ENCODE data around the gene SLC9A2. TPM values are rescaled to one million over a fixed set of nuclear protein-coding genes. Genes with fewer than 3 reads are reported as not detected.

The SLC9A2 gene
- total and polyA plus RNA-seq, 2 donors (not counting 1 experiment from before 2014, with no cell fraction given): not detected

DNA sequence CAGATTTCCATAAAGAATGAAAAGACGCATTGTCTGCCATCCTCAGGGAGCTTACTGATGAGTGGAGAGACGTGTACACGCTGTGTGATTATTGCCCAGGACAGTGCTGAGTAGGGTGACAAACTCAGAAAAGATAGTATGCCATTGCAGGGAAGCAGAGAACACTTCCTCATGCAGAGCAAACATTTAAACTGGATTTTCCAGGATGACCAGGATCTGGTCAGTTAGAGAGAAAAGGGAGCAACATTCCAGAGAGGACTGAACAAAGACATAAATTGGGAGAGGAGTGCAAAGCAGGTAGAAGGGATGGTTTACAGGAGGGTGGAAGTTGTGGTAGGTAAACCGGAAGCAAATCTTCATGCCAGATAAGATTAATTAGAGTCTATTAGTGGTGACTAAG lies 2.3 kb downstream of the SLC9A2 start:
- Mint-ChIP-seq H3K4me3 (no peak overlapping the region), H3K4me1 (peaks cover 9% of the 10 kb centered on the region), H3K27me3 (peaks cover 49% of the 10 kb centered on the region), H3K9me3 (ENCODE audit: insufficient read depth) (peaks cover 2% of the 10 kb centered on the region), H3K27ac (no peak overlapping the region)
- TF ChIP-seq, protein P1, sequence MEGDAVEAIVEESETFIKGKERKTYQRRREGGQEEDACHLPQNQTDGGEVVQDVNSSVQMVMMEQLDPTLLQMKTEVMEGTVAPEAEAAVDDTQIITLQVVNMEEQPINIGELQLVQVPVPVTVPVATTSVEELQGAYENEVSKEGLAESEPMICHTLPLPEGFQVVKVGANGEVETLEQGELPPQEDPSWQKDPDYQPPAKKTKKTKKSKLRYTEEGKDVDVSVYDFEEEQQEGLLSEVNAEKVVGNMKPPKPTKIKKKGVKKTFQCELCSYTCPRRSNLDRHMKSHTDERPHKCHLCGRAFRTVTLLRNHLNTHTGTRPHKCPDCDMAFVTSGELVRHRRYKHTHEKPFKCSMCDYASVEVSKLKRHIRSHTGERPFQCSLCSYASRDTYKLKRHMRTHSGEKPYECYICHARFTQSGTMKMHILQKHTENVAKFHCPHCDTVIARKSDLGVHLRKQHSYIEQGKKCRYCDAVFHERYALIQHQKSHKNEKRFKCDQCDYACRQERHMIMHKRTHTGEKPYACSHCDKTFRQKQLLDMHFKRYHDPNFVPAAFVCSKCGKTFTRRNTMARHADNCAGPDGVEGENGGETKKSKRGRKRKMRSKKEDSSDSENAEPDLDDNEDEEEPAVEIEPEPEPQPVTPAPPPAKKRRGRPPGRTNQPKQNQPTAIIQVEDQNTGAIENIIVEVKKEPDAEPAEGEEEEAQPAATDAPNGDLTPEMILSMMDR (IDR thresholded peaks at IDR 0.05): no peak
- TF ChIP-seq EZH2 (IDR thresholded peaks at IDR 0.05; ENCODE audit: borderline replicate concordance, insufficient read depth, low read depth, low read length, poor library complexity, severe bottlenecking): no peak
- ChIA-PET POLR2A (no interaction called here), CTCF (no interaction called here)
- WGBS (ENCODE audit: insufficient coverage): 39% methylated on average over 3 of the region's 4 CpGs
- H2AFZ ChIP-seq (ENCODE audit: insufficient read depth, low read depth, low read length, poor library complexity, severe bottlenecking): no peak overlapping the region
- no peak overlapping the region for H3K4me2 ChIP-seq (replicated peaks; ENCODE audit: low read depth, low read length, poor library complexity, severe bottlenecking)
- H4K20me1 ChIP-seq (ENCODE audit: control insufficient read depth, insufficient read depth, low read length, poor library complexity, severe bottlenecking): no peaks in the 10 kb centered on the region
- H3K27ac ChIP-seq (ENCODE audit: low read length in 2 of 2): no peak overlapping the region
- peaks cover 5 to 10% of the 10 kb centered on the region in 2 donors for H3K4me1 ChIP-seq (ENCODE audit: control insufficient read depth in 2 of 2, insufficient read depth in 2 of 2, low read length in 2 of 2)
- DNase-seq (no peak), ATAC-seq (ENCODE audit: low read depth) (no peak)
- intact Hi-C loops (cut with micrococcal nuclease): no loop called here
- H3K9me3 ChIP-seq (ENCODE audit: control extremely low read depth in 1 of 3, control insufficient read depth in 2 of 3, insufficient read depth in 1 of 3, low read length in 2 of 3): no peaks in the 10 kb centered on the region
- no peak overlapping the region for H3K9ac ChIP-seq (ENCODE audit: low read length)
- H3K4me3 ChIP-seq (ENCODE audit: control extremely low read depth in 1 of 5, extremely low read depth in 1 of 5, insufficient read depth in 1 of 5, low read depth in 2 of 5, low read length in 4 of 5): no peak overlapping the region
- no peaks in the 10 kb centered on the region for H3K79me2 ChIP-seq (ENCODE audit: control insufficient read depth, insufficient read depth, low read length)
- H3K36me3 ChIP-seq (replicated peaks in 1 of 2; ENCODE audit: control extremely low read depth in 1 of 2, control insufficient read depth in 1 of 2, extremely low read depth in 1 of 2, insufficient read depth in 2 of 2, low read length in 1 of 2): no peaks in the 10 kb centered on the region
- H3K27me3 ChIP-seq (replicated peaks in 1 of 4; ENCODE audit: control extremely low read depth in 1 of 4, control insufficient read depth in 3 of 4, insufficient read depth in 4 of 4, low read length in 3 of 4): peaks cover 0 to 34% (median 20%) of the 10 kb centered on the region in 4 experiments

DNA sequence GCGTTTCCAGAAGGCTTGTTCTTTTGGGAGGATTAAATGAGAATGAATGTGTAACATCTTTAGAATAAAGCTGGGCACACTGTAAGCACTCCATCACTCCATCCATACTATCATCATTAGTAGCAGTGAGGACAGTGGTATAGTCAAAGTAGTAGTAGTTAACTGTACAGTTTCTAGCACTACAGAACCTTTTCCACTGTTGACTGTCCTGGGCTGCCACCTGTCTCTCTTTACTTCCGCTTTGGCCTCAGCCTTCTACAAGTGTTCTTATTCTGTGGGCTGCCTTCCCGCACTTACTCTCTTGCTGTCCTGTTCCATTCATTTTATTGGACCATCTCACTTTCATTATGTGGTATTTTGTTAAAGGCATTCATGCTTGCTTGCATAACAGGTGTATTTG lies 3.3 kb downstream of the SLC9A2 start:
- no peak overlapping the region for H3K9ac ChIP-seq (ENCODE audit: low read length)
- H3K27me3 Mint-ChIP-seq: peaks cover 40% of the 10 kb centered on the region
- no peak overlapping the region for H3K27ac ChIP-seq (ENCODE audit: low read length in 2 of 2)
- no peak overlapping the region for H3K4me3 Mint-ChIP-seq
- 60% methylated on average over 1 of the region's 3 CpGs for WGBS (ENCODE audit: insufficient coverage)
- H3K4me3 ChIP-seq (ENCODE audit: control extremely low read depth in 1 of 5, extremely low read depth in 1 of 5, insufficient read depth in 1 of 5, low read depth in 2 of 5, low read length in 4 of 5): no peak overlapping the region
- ATAC-seq (ENCODE audit: low read depth) (no peak), DNase-seq (no peak)
- CTCF ChIA-PET: no interaction called here
- peaks cover 5 to 10% of the 10 kb centered on the region in 2 donors for H3K4me1 ChIP-seq (ENCODE audit: control insufficient read depth in 2 of 2, insufficient read depth in 2 of 2, low read length in 2 of 2)
- POLR2A ChIA-PET: no interaction called here
- no peaks in the 10 kb centered on the region for H3K36me3 ChIP-seq (replicated peaks in 1 of 2; ENCODE audit: control extremely low read depth in 1 of 2, control insufficient read depth in 1 of 2, extremely low read depth in 1 of 2, insufficient read depth in 2 of 2, low read length in 1 of 2)
- H3K4me2 ChIP-seq (replicated peaks; ENCODE audit: low read depth, low read length, poor library complexity, severe bottlenecking): no peak overlapping the region
- peaks cover 0 to 34% (median 13%) of the 10 kb centered on the region in 4 experiments for H3K27me3 ChIP-seq (replicated peaks in 1 of 4; ENCODE audit: control extremely low read depth in 1 of 4, control insufficient read depth in 3 of 4, insufficient read depth in 4 of 4, low read length in 3 of 4)
- no peaks in the 10 kb centered on the region for H3K79me2 ChIP-seq (ENCODE audit: control insufficient read depth, insufficient read depth, low read length)
- no peak overlapping the region for H3K27ac Mint-ChIP-seq
- H3K9me3 Mint-ChIP-seq (ENCODE audit: insufficient read depth): peaks cover 2% of the 10 kb centered on the region
- H3K4me1 Mint-ChIP-seq: peaks cover 9% of the 10 kb centered on the region
- TF ChIP-seq EZH2 (IDR thresholded peaks at IDR 0.05; ENCODE audit: borderline replicate concordance, insufficient read depth, low read depth, low read length, poor library complexity, severe bottlenecking): no peak
- TF ChIP-seq, protein P1 (IDR thresholded peaks at IDR 0.05): no peak
- no peak overlapping the region for H2AFZ ChIP-seq (ENCODE audit: insufficient read depth, low read depth, low read length, poor library complexity, severe bottlenecking)
- no peaks in the 10 kb centered on the region for H3K9me3 ChIP-seq (ENCODE audit: control extremely low read depth in 1 of 3, control insufficient read depth in 2 of 3, insufficient read depth in 1 of 3, low read length in 2 of 3)
- H4K20me1 ChIP-seq (ENCODE audit: control insufficient read depth, insufficient read depth, low read length, poor library complexity, severe bottlenecking): no peaks in the 10 kb centered on the region
- intact Hi-C loops (cut with micrococcal nuclease): no loop called here

Data from B cell (primary cell).